ENCODE measurements around the gene ACTL10. TPM values are rescaled to one million over a fixed set of nuclear protein-coding genes. Genes with fewer than 3 reads are reported as not detected.

ACTL10 gene
- total and polyA plus RNA-seq, 2 of the 13 experiments (the other 11 are each of a cell fraction or from before 2014, with no cell fraction given), result not detected

- TF ChIP-seq FOXJ3 (CRISPR knock-in tag; IDR thresholded peaks at IDR 0.05; ENCODE audit: borderline replicate concordance), result no peak; the same call in 1 of the 2 replicates
- TF ChIP-seq CBX2 (IDR thresholded peaks at IDR 0.05; ENCODE audit: low read depth, low read length), result no peak
- no peak for TF ChIP-seq CBX2 (CRISPR knock-in tag; IDR thresholded peaks at IDR 0.05; ENCODE audit: low read depth)
- peak; percentile 40; the same call in 1 of the 2 replicates for TF ChIP-seq KDM4B (CRISPR knock-in tag; IDR thresholded peaks at IDR 0.05)
- peak; percentile 85 for TF ChIP-seq ZNF329 (CRISPR knock-in tag; IDR thresholded peaks at IDR 0.05; ENCODE audit: low read depth)
- TF ChIP-seq ZNF12 (CRISPR knock-in tag; IDR thresholded peaks at IDR 0.05), result peak; percentile 25; the same call in 1 of the 2 replicates
- TF ChIP-seq ZNF572 (CRISPR knock-in tag; IDR thresholded peaks at IDR 0.05), result no peak
- TF ChIP-seq ZSCAN30 (CRISPR knock-in tag; IDR thresholded peaks at IDR 0.05), result peak; percentile 75; the same call in 1 of the 2 replicates
- TF ChIP-seq ARID5B (CRISPR knock-in tag; IDR thresholded peaks at IDR 0.05), result peak; percentile 60
- no peak for TF ChIP-seq TERF1 (CRISPR knock-in tag; IDR thresholded peaks at IDR 0.05)
- peak; percentile 91; the same call in 1 of the 2 replicates for TF ChIP-seq ARID4A (CRISPR knock-in tag; IDR thresholded peaks at IDR 0.05; ENCODE audit: borderline replicate concordance)
- TF ChIP-seq, protein P1, sequence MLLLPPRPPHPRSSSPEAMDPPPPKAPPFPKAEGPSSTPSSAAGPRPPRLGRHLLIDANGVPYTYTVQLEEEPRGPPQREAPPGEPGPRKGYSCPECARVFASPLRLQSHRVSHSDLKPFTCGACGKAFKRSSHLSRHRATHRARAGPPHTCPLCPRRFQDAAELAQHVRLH (CRISPR knock-in tag; IDR thresholded peaks at IDR 0.05; ENCODE audit: borderline replicate concordance, low read depth), result 0 out of 2 replicates have a peak, but pooled peaks have one; percentile 55
- TF ChIP-seq ZNF850 (CRISPR knock-in tag; conservative IDR thresholded peaks at IDR 0.05), result no peak
- TF ChIP-seq RELA (CRISPR knock-in tag; IDR thresholded peaks at IDR 0.05), result peak; percentile 82; the same call in 1 of the 2 replicates
- peak; percentile 41; the same call in 1 of the 2 replicates for TF ChIP-seq BCL6 (CRISPR knock-in tag; IDR thresholded peaks at IDR 0.05)
- peak in 1 of 2 experiments; percentile 69; a peak in 2 of 4 replicates for TF ChIP-seq KLF16 (CRISPR knock-in tag; IDR thresholded peaks at IDR 0.05)
- peak; percentile 75 for TF ChIP-seq MAZ (IDR thresholded peaks at IDR 0.05; ENCODE audit: borderline replicate concordance, low read depth, low read length)
- TF ChIP-seq MAZ (CRISPR knock-in tag; IDR thresholded peaks at IDR 0.05; ENCODE audit: low read depth), result peak; percentile 71; the same call in 1 of the 2 replicates
Observed at GRCh38 chr20:33686100-33686983, 19.6 kb downstream of the ACTL10 start, which contains the start of gene E2F1 (continued).
